ENCODE results near the gene GAL3ST3. TPM values are rescaled to one million over a fixed set of nuclear protein-coding genes. Genes with fewer than 3 reads are reported as not detected.
A peak's percentile ranks its signal among the peaks of the same experiment; 100 is the strongest.

The GAL3ST3 gene
- polyA plus RNA-seq, 3 donors = not detected

DNA sequence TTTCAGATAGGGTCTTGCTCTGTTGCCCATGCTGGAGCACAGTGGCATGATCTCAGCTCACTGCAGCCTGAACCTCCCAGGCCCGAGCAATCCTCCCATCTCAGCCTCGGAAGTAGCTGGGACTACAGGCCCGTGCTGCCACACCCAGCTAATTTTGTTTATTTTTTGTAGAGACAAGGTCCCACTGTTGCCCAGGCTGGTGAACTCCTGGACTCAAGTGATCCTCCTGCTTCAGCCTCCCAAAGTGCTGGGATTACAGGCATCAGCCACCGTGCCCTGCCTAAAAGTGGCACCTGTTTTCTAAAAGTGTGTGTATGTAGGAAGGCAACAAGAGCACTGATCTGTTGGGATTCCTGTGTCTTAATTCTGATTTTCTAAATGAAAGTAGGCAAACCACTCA lies 41.3 kb upstream of the GAL3ST3 start:
- H3K4me3 ChIP-seq (replicated peaks in 1 of 3; ENCODE audit: low read depth in 2 of 3, low read length in 3 of 3) = no peak overlapping the region
- no peak overlapping the region for H3K27ac ChIP-seq (ENCODE audit: low read depth in 1 of 2, low read length in 2 of 2)
- no peaks in the 10 kb centered on the region for H3K4me1 ChIP-seq (ENCODE audit: control insufficient read depth in 1 of 2, insufficient read depth in 2 of 2, low read length in 2 of 2)
- Mint-ChIP-seq H3K27ac (peak overlapping the region in 1 of 7 donors; percentile 69), H3K27me3 (ENCODE audit: low read depth in 3 of 3) (no peaks in the 10 kb centered on the region), H3K36me3 (peaks cover 4 to 9% of the 10 kb centered on the region in 2 donors), H3K4me3 (no peak overlapping the region), H3K9me3 (no peaks in the 10 kb centered on the region), H3K4me1 (peaks cover 8% of the 10 kb centered on the region)
- intact Hi-C loops (cut with micrococcal nuclease) = no loop called here
- H3K9me3 ChIP-seq (replicated peaks in 1 of 2; ENCODE audit: control insufficient read depth in 1 of 2, insufficient read depth in 1 of 2, low read length in 2 of 2) = no peaks in the 10 kb centered on the region
- H3K9ac ChIP-seq (ENCODE audit: insufficient read depth, low read length, poor library complexity, severe bottlenecking) = no peak overlapping the region
- H2AFZ ChIP-seq (ENCODE audit: insufficient read depth, low read depth, low read length, poor library complexity, severe bottlenecking) = no peak overlapping the region
- no peaks in the 10 kb centered on the region for H3K27me3 ChIP-seq (ENCODE audit: control insufficient read depth in 2 of 2, insufficient read depth in 2 of 2, low read length in 2 of 2)
- no peak overlapping the region for H3K4me2 ChIP-seq (replicated peaks; ENCODE audit: extremely low read depth, low read length, poor library complexity, severe bottlenecking)
- H3K36me3 ChIP-seq (replicated peaks in 1 of 2; ENCODE audit: control insufficient read depth in 1 of 2, insufficient read depth in 2 of 2, low read length in 2 of 2) = no peaks in the 10 kb centered on the region
- TF ChIP-seq, protein P1, sequence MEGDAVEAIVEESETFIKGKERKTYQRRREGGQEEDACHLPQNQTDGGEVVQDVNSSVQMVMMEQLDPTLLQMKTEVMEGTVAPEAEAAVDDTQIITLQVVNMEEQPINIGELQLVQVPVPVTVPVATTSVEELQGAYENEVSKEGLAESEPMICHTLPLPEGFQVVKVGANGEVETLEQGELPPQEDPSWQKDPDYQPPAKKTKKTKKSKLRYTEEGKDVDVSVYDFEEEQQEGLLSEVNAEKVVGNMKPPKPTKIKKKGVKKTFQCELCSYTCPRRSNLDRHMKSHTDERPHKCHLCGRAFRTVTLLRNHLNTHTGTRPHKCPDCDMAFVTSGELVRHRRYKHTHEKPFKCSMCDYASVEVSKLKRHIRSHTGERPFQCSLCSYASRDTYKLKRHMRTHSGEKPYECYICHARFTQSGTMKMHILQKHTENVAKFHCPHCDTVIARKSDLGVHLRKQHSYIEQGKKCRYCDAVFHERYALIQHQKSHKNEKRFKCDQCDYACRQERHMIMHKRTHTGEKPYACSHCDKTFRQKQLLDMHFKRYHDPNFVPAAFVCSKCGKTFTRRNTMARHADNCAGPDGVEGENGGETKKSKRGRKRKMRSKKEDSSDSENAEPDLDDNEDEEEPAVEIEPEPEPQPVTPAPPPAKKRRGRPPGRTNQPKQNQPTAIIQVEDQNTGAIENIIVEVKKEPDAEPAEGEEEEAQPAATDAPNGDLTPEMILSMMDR (IDR thresholded peaks at IDR 0.05) = no peak
- no peak for DNase-seq
- H3K79me2 ChIP-seq (ENCODE audit: insufficient read depth, low read length) = peaks cover 49% of the 10 kb centered on the region
- WGBS (ENCODE audit: insufficient coverage) = 100% methylated on average over 2 of the region's 4 CpGs
- H4K20me1 ChIP-seq (ENCODE audit: insufficient read depth, low read length) = peaks cover 18% of the 10 kb centered on the region

DNA sequence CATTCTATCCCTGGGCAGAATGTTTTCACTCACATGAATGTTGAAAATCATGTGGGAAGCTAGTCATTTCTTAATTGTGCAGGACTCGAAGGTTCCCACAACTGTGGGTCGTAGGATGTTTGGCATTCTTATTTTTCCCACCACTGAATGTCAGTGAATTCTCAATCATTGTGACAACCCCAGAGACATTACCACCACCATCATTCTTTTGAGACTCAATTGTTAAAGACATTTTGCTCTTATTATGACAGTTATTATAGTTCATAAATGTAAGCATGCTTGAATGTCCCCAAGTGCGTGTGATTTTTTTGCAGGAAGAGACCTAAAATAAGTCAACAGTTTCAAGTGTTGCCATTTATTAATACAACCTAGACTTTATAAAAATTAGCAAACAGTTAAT lies 40.1 kb upstream of the GAL3ST3 start:
- Histone ChIP-seq H4K20me1 (ENCODE audit: insufficient read depth, low read length) (peaks cover 18% of the 10 kb centered on the region), H3K79me2 (ENCODE audit: insufficient read depth, low read length) (peaks cover 61% of the 10 kb centered on the region), H3K4me2 (replicated peaks; ENCODE audit: extremely low read depth, low read length, poor library complexity, severe bottlenecking) (no peak overlapping the region), H3K4me3 (replicated peaks in 1 of 3; ENCODE audit: low read depth in 2 of 3, low read length in 3 of 3) (no peak overlapping the region), H3K9ac (ENCODE audit: insufficient read depth, low read length, poor library complexity, severe bottlenecking) (no peak overlapping the region), H2AFZ (ENCODE audit: insufficient read depth, low read depth, low read length, poor library complexity, severe bottlenecking) (no peak overlapping the region), H3K27ac (ENCODE audit: low read depth in 1 of 2, low read length in 2 of 2) (no peak overlapping the region), H3K36me3 (replicated peaks in 1 of 2; ENCODE audit: control insufficient read depth in 1 of 2, insufficient read depth in 2 of 2, low read length in 2 of 2) (no peaks in the 10 kb centered on the region), H3K9me3 (replicated peaks in 1 of 2; ENCODE audit: control insufficient read depth in 1 of 2, insufficient read depth in 1 of 2, low read length in 2 of 2) (no peaks in the 10 kb centered on the region), H3K4me1 (ENCODE audit: control insufficient read depth in 1 of 2, insufficient read depth in 2 of 2, low read length in 2 of 2) (peaks cover 0 to under 1% of the 10 kb centered on the region in 2 donors), H3K27me3 (ENCODE audit: control insufficient read depth in 2 of 2, insufficient read depth in 2 of 2, low read length in 2 of 2) (no peaks in the 10 kb centered on the region)
- Mint-ChIP-seq H3K9me3 (no peaks in the 10 kb centered on the region), H3K4me3 (no peak overlapping the region), H3K27ac (no peak overlapping the region), H3K27me3 (ENCODE audit: low read depth in 3 of 3) (no peaks in the 10 kb centered on the region), H3K4me1 (peaks cover 12% of the 10 kb centered on the region), H3K36me3 (peaks cover 5 to 9% of the 10 kb centered on the region in 2 donors)
- TF ChIP-seq, protein P1 (IDR thresholded peaks at IDR 0.05) = no peak
- DNase-seq = no peak
- intact Hi-C loops (cut with micrococcal nuclease) = no loop called here
- no CpG with 5 or more reads among the region's 3 CpGs for WGBS (ENCODE audit: insufficient coverage)
